ENCODE data around the gene MAST2.

DNA sequence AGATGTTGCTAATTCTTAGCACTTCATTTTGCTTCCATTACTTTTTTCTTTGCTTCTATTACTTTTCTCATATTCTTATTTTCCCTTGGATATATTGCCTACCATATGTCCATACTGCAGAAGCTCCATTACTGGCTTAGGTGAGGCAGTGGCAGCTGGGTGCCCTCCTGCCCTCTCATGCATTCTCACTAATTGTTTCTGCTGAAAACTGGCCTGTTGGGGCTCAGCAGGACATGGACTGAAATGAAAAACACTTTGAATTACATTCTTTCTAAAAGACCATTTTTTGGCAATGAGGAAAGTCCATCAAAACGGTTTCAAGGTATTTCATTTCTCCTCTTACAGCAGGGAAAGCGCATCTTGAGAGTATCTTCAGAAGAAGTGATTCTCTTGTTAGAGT, 122.9 kb downstream of the MAST2 start:
- TF ChIP-seq, protein P1, sequence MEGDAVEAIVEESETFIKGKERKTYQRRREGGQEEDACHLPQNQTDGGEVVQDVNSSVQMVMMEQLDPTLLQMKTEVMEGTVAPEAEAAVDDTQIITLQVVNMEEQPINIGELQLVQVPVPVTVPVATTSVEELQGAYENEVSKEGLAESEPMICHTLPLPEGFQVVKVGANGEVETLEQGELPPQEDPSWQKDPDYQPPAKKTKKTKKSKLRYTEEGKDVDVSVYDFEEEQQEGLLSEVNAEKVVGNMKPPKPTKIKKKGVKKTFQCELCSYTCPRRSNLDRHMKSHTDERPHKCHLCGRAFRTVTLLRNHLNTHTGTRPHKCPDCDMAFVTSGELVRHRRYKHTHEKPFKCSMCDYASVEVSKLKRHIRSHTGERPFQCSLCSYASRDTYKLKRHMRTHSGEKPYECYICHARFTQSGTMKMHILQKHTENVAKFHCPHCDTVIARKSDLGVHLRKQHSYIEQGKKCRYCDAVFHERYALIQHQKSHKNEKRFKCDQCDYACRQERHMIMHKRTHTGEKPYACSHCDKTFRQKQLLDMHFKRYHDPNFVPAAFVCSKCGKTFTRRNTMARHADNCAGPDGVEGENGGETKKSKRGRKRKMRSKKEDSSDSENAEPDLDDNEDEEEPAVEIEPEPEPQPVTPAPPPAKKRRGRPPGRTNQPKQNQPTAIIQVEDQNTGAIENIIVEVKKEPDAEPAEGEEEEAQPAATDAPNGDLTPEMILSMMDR (IDR thresholded peaks at IDR 0.05; ENCODE audit: low read depth, low read length) = no peak
- no peak for TF ChIP-seq POLR2A (IDR thresholded peaks at IDR 0.05; ENCODE audit: extremely low read depth, insufficient read length)
- TF ChIP-seq MYC (IDR thresholded peaks at IDR 0.05; ENCODE audit: low read depth, low read length) = no peak
- TF ChIP-seq, protein P2, sequence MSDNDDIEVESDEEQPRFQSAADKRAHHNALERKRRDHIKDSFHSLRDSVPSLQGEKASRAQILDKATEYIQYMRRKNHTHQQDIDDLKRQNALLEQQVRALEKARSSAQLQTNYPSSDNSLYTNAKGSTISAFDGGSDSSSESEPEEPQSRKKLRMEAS (IDR thresholded peaks at IDR 0.05; ENCODE audit: low read depth, low read length) = no peak
